K562 (cell line): ENCODE data around the gene PRSS53. TPM values are rescaled to one million over a fixed set of nuclear protein-coding genes. Genes with fewer than 3 reads are reported as not detected.

Experiments
- CBX5 ChIP-seq: IDR thresholded peaks from 2 replicates; pipeline ENCODE4 v1.6.1; 2014; ENCODE audit warnings: low read depth, borderline replicate concordance
- E2F8 ChIP-seq: fragments of 450-650 bp; IDR thresholded peaks from 2 replicates; pipeline ENCODE4 v1.7.1; 2018; ENCODE audit warnings: mild to moderate bottlenecking, low read depth; ENCODE audit not compliant: partially characterized antibody
- FOXK2 ChIP-seq, 2 experiments: fragments of 450-650 bp; IDR thresholded peaks in 1 of 2; conservative IDR thresholded peaks in 1 of 2; 2 replicates each; pipeline ENCODE4 v1.6.1; 2016; ENCODE audit warnings: low read depth in 2 of 2, mild to moderate bottlenecking in 1 of 2
- GTF2B ChIP-seq: IDR thresholded peaks from 2 replicates; pipeline ENCODE4 v1.6.1; 2011; ENCODE audit not compliant: insufficient read length; ENCODE audit errors: extremely low read depth
- HOXB6 ChIP-seq: fragments of 250-450 bp; sonication (Bioruptor Pico); IDR thresholded peaks from 2 replicates; pipeline ENCODE4 v1.5.1; 2022; ENCODE audit warnings: mild to moderate bottlenecking, borderline replicate concordance
- KLF1 ChIP-seq: fragments of 450-650 bp; IDR thresholded peaks from 2 replicates; pipeline ENCODE4 v1.6.1; 2016; ENCODE audit warnings: missing genetic modification characterization, missing compliant biosample characterization
- POLR3G ChIP-seq: IDR thresholded peaks from 2 replicates; pipeline ENCODE4 v1.6.1; 2011; ENCODE audit not compliant: insufficient read length, insufficient replicate concordance; ENCODE audit errors: extremely low read depth
- RBFOX2 ChIP-seq: fragments of 200-400 bp; formaldehyde crosslinking; IDR thresholded peaks from 2 replicates; pipeline ENCODE4 v1.6.1; 2017; ENCODE audit warnings: low read depth, mild to moderate bottlenecking, low read length, moderate library complexity
- SOX6 ChIP-seq: fragments of 450-650 bp; IDR thresholded peaks from 2 replicates; pipeline ENCODE4 v1.6.1; 2014; ENCODE audit warnings: mild to moderate bottlenecking
- TAF7 ChIP-seq: fragments of 450-650 bp; IDR thresholded peaks from 2 replicates; pipeline ENCODE4 v1.6.1; 2016; ENCODE audit warnings: missing genetic modification characterization, missing compliant biosample characterization
- ZKSCAN1 ChIP-seq: fragments of 150-350 bp; IDR thresholded peaks from 2 replicates; pipeline ENCODE4 v1.6.1; 2016; ENCODE audit warnings: low read depth, low read length
- ZKSCAN3 ChIP-seq: fragments of 250-450 bp; sonication (Bioruptor Pico); IDR thresholded peaks from 2 replicates; pipeline ENCODE4 v1.4.0; 2020
- ZKSCAN8 ChIP-seq: fragments of 200-800 bp; sonication (Bioruptor generic); IDR thresholded peaks from 2 replicates; pipeline ENCODE4 v1.6.1; 2016; ENCODE audit warnings: missing genetic modification characterization, missing compliant biosample characterization
- ZNF696 ChIP-seq: fragments of 250-450 bp; sonication (Bioruptor Pico); conservative IDR thresholded peaks from 2 replicates; pipeline ENCODE4 v1.4.0; 2020; ENCODE audit warnings: mild to moderate bottlenecking, moderate library complexity
- ZSCAN29 ChIP-seq: fragments of 450-650 bp; IDR thresholded peaks from 2 replicates; pipeline ENCODE4 v1.6.1; 2017
- polyA plus RNA-seq, 8 experiments: library from polyadenylated mRNA; depleted of rRNA in 4 of 8; stranded (reverse) in 5 of 8; unstranded in 3 of 8; fragments of >200 nt; fragmentation: Nextera tagmentation in 2 of 8; fragmentation: Illumina TruSeq in 1 of 8; extraction: Ambion mirVana in 2 of 8; extraction: Trizol in 1 of 8; gene quantifications; 2 replicates each; pipeline versions ENCODE4 v1.2.1 to v1.2.3, GENCODE V29; 2011 to 2014; ENCODE audit warnings: inconsistent platforms in 1 of 8, missing spikeins in 1 of 8
- total RNA-seq, 7 experiments: library from RNA; depleted of rRNA in 6 of 7; stranded (reverse); fragments of >200 nt in 6 of 7; fragmentation: Illumina TruSeq in 2 of 7; extraction: Trizol in 2 of 7; gene quantifications; 2 replicates each; pipeline versions ENCODE4 v1.2.1 to v1.2.3, GENCODE V29; 2011 to 2021; ENCODE audit warnings: low replicate concordance in 1 of 7
- TF ChIP-seq, protein P1 (sequence below), 2 experiments: fragments of 450-650 bp in 1 of 2; sonication (generic) in 1 of 2; formaldehyde crosslinking in 1 of 2; IDR thresholded peaks in 1 of 2; conservative IDR thresholded peaks in 1 of 2; 2 replicates each; pipeline versions ENCODE4 v1.6.1 to v1.8.1; 2016 to 2023; ENCODE audit warnings: mild to moderate bottlenecking in 2 of 2, moderate library complexity in 2 of 2, inconsistent platforms in 1 of 2, missing genetic modification reagents in 1 of 2
- TF ChIP-seq, protein P2 (sequence below): fragments of 450-650 bp; IDR thresholded peaks from 2 replicates; pipeline ENCODE4 v1.6.1; 2017; ENCODE audit warnings: antibody characterized with exemption, mild to moderate bottlenecking

Gene PRSS53
- total and polyA plus RNA-seq, 9 of the 15 experiments (the other 6 are each of a cell fraction or from before 2014, with no cell fraction given): 0.40 to 1.9 (median 0.78) TPM; not detected in 2

DNA sequence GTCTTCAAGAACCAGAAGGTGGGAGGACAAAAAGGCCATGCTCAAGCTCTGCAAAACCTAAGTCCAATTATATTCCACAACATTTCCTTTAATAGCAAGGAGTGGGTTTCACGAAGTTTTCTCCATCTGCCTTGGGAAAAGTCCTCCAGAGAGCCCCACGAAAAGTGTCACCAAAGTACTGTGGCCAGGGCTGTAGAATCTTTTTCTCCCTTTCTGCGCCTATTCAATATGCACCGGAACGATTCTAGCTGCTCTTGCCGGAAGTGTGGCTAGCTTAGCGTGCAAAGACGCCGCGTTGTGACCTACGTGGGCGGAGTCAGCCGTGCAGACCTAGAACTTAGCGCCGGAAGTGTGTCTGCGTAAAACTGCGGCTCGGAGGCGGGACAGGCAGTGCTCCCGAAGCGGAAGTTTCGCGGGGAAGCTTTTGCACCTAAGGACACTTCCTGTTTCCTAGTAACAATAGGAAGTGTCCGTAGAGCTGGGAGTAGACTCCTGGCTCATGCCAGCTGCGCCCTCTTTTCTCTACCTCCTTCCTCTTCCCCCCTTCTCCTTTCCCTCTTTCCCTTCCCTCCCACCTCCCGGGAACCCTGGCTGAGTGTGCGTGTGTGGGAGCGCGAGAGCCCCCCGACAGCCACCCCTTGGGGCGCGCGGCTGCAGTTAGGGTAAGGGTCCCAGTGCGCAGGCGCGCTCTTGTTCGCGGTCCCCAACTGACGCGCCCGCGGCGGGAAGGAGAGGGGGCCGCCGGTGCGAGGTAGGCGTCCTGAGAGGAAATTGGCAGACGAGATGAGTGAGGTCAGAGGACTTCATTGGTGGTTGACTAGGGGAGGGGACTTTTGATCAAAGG is 14.6 kb downstream of the PRSS53 start, which contains the start of the genes ZNF646 and ZNF668 (continued):
- TF ChIP-seq E2F8 (peak; percentile 99), FOXK2 (conservative IDR thresholded peaks at IDR 0.05 in 1 of 2, IDR thresholded peaks at IDR 0.05 in 1 of 2; ENCODE audit: low read depth in 2 of 2) (peak; percentile 96 to 98), KLF1 (tag) (no peak), SOX6 (peak; percentile 72; the same call in 1 of the 2 replicates), ZSCAN29 (no peak), HOXB6 (CRISPR knock-in tag) (no peak; the same call in 1 of the 2 replicates), ZKSCAN3 (CRISPR knock-in tag) (no peak), CBX5 (no peak), POLR3G (no peak), ZNF696 (CRISPR knock-in tag) (no peak), ZKSCAN1 (no peak), RBFOX2 (peak; percentile 80), TAF7 (tag) (peak; percentile 77), GTF2B (no peak), ZKSCAN8 (no peak)
- TF ChIP-seq, protein P1, sequence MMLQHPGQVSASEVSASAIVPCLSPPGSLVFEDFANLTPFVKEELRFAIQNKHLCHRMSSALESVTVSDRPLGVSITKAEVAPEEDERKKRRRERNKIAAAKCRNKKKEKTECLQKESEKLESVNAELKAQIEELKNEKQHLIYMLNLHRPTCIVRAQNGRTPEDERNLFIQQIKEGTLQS (IDR thresholded peaks at IDR 0.05): no peak
- TF ChIP-seq, protein P1 (CRISPR knock-in tag; conservative IDR thresholded peaks at IDR 0.05): peak; percentile 66; the same call in 1 of the 2 replicates
- TF ChIP-seq, protein P2, sequence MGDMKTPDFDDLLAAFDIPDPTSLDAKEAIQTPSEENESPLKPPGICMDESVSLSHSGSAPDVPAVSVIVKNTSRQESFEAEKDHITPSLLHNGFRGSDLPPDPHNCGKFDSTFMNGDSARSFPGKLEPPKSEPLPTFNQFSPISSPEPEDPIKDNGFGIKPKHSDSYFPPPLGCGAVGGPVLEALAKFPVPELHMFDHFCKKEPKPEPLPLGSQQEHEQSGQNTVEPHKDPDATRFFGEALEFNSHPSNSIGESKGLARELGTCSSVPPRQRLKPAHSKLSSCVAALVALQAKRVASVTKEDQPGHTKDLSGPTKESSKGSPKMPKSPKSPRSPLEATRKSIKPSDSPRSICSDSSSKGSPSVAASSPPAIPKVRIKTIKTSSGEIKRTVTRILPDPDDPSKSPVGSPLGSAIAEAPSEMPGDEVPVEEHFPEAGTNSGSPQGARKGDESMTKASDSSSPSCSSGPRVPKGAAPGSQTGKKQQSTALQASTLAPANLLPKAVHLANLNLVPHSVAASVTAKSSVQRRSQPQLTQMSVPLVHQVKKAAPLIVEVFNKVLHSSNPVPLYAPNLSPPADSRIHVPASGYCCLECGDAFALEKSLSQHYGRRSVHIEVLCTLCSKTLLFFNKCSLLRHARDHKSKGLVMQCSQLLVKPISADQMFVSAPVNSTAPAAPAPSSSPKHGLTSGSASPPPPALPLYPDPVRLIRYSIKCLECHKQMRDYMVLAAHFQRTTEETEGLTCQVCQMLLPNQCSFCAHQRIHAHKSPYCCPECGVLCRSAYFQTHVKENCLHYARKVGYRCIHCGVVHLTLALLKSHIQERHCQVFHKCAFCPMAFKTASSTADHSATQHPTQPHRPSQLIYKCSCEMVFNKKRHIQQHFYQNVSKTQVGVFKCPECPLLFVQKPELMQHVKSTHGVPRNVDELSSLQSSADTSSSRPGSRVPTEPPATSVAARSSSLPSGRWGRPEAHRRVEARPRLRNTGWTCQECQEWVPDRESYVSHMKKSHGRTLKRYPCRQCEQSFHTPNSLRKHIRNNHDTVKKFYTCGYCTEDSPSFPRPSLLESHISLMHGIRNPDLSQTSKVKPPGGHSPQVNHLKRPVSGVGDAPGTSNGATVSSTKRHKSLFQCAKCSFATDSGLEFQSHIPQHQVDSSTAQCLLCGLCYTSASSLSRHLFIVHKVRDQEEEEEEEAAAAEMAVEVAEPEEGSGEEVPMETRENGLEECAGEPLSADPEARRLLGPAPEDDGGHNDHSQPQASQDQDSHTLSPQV: no peak
